GM11168 (cell line): ENCODE data around the gene PIK3C2A.

ENCODE experiments used
- in situ Hi-C: fragments of 300-500 bp; cut with MboI; formaldehyde crosslinking; loops from one replicate; pipeline ENCODE4 v1.12.0; 2022; ENCODE audit warnings: low sequenced_read_pairs; ENCODE audit not compliant: unreplicated experiment

PIK3C2A gene

DNA sequence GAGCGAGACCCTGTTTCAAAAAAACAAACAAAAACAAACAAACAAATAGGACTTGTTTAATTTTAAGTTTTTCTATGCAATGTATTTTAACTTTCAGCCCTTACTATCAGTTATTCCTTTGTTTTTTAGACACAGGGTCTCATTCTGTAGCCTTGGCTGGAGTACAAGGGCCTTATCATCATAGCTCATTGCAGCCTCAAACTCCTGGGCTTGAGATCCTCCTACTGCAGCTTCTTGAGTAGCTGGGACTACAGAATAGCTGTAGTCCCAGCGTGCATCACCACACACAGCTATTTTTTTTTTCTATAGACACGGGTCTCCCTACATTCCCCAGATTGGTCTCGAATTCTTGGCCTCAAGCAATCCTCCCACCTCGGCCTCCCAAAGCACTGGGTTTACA lies 44.5 kb downstream of the PIK3C2A start:
- in situ Hi-C loops = no loop called here

DNA sequence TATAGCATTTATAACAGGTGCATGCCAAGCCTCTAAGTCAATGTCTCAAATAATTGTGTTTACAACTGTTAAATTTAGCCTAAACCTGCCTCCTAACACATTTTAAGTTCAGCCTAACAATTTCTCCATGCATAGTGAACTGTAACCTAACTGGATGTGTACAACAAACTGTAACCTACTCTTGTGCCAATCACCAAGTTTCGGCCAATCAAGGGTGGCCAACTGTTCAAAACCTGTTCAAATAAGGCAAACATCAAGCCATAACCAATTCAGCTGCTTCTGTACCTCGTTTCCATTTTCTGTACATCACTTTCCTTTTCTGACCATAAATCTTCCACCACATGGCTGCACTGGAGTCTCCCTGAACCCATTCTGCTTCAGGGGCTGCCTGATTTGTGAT lies 45.4 kb downstream of the PIK3C2A start:
- in situ Hi-C loops = no loop called here

DNA sequence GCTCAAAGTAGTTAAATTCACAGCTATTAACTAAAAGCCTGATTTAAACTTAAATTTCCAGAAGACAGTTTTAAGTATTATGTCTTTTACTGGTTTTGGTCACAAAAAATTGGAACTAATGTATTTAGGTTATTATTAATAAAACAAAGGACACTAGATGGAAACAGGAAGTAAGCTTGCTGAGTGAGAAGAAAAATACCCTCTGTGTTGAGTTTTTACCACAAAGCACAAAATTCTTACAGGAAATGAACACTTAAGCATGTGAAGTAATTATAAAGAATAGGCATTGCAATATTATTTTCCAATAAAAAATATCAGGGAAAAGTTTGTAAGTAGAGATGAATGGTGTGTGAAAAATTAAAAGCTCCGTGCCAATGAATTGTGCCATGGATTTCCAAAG lies 46.3 kb downstream of the PIK3C2A start:
- in situ Hi-C loops = no loop called here

DNA sequence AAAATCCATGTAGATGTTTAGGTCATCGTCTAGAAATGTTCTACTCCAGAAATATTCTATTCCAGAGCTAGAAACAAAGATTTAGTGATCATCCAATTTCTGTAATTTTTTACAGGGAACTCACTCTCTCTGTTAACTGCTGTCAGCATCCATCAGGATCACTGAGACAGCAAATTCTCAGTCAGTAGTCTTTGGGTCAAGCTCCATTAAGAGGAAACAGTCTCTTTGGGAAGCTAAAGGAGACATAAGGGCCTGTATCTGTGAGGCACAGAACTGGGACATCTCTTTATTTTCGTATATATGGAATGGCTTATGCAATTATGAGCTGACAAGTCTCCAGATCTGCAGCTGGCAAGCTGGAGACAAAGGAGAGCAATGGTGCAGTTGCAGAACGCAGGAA lies 48.3 kb downstream of the PIK3C2A start:
- in situ Hi-C loops = no loop called here
